ENCODE measurements around the gene ITSN2. TPM values are rescaled to one million over a fixed set of nuclear protein-coding genes. Genes with fewer than 3 reads are reported as not detected.

Gene ITSN2
- total and polyA plus RNA-seq, 11 donors = 19.3 to 55.0 (median 37.4) TPM

DNA sequence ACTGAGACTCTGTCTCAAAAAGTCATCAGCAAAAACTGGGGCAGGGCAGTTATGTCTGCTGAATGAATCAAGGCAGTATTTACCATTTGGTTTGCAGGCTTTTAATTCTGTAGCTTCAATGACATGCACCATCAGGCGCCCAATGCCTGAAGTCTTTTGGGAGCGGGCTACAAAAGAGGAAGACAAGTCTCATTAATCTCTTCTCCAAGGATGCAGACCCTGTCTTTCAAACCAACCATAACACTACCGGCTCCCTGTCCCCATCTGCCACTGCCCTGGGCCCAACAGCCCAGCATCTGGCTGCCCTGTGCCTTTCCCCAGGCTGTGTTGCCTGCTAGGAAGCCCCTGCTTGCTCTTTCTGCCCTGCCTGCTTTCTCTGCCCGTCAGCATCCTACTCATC is 155.2 kb downstream of the ITSN2 start:
- ATAC-seq (no peak), DNase-seq (no peak)
- intact Hi-C loops (cut with DNase I) = no loop called here
- H3K27ac ChIP-seq = no peak overlapping the region
- H3K9me3 ChIP-seq = no peaks in the 10 kb centered on the region
- TF ChIP-seq CTCF (IDR thresholded peaks at IDR 0.05) (no peak), POLR2A (IDR thresholded peaks at IDR 0.05) (no peak)
- peaks cover 0 to 7% (median 3%) of the 10 kb centered on the region in 12 donors for H3K4me1 ChIP-seq
- peaks cover 0 to 85% (median 74%) of the 10 kb centered on the region in 9 donors for H3K36me3 ChIP-seq
- WGBS, 4 donors = 91 to 93% (median 93%) methylated on average over 4 of the region's 4 CpGs
- no peak overlapping the region for H3K4me3 ChIP-seq
- no peaks in the 10 kb centered on the region for H3K27me3 ChIP-seq

- intact Hi-C loops (cut with DNase I) = no loop called here
- WGBS, 4 donors = 92 to 97% (median 93%) methylated on average over 12 of the region's 12 CpGs
- no peak for ATAC-seq
- Histone ChIP-seq H3K4me3 (no peak overlapping the region), H3K9me3 (no peaks in the 10 kb centered on the region), H3K27ac (no peak overlapping the region), H3K27me3 (no peaks in the 10 kb centered on the region), H3K4me1 (peaks cover 0 to 11% (median 3%) of the 10 kb centered on the region in 12 donors), H3K36me3 (peaks cover 0 to 79% (median 68%) of the 10 kb centered on the region in 9 donors)
- DNase-seq = no peak
- TF ChIP-seq CTCF (IDR thresholded peaks at IDR 0.05) (no peak), POLR2A (IDR thresholded peaks at IDR 0.05) (no peak)
Measured at GRCh38 chr2:24204505-24204904, 155.8 kb downstream of the ITSN2 start.

DNA sequence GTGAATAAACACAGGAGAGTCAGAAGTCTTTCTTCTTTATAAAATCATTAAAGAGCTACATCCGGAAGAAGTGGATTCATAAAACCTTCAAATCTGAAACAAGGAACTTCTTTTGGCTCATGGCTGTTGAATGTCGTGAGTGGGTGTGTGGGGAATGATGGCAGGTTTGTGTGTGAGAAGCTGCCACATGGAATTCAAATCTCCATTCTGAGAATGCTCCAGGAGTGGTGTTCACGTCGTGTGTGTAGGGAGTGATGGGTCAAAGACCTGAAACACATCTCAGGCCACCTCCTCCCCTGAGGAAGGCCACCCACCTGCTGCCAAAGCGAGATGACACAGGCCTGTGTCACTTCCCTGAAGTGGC is 156.6 kb downstream of the ITSN2 start:
- no peak overlapping the region for H3K27ac ChIP-seq
- peaks cover 0 to 71% (median 60%) of the 10 kb centered on the region in 9 donors for H3K36me3 ChIP-seq
- intact Hi-C loops (cut with DNase I) = no loop called here
- no peaks in the 10 kb centered on the region for H3K27me3 ChIP-seq
- TF ChIP-seq POLR2A (IDR thresholded peaks at IDR 0.05) (no peak), CTCF (IDR thresholded peaks at IDR 0.05) (no peak)
- 79 to 86% (median 83%) methylated on average over 5 of the region's 5 CpGs for WGBS, 4 donors
- no peak overlapping the region for H3K4me3 ChIP-seq
- H3K4me1 ChIP-seq = peaks cover 0 to 11% (median 3%) of the 10 kb centered on the region in 12 donors
- no peak for ATAC-seq
- DNase-seq = no peak
- no peaks in the 10 kb centered on the region for H3K9me3 ChIP-seq

- H3K9me3 ChIP-seq = no peaks in the 10 kb centered on the region
- peaks cover 0 to 11% (median 3%) of the 10 kb centered on the region in 12 donors for H3K4me1 ChIP-seq
- H3K4me3 ChIP-seq = no peak overlapping the region
- no peak for ATAC-seq
- DNase-seq = no peak
- H3K36me3 ChIP-seq = peaks cover 0 to 66% (median 55%) of the 10 kb centered on the region in 9 donors
- TF ChIP-seq CTCF (IDR thresholded peaks at IDR 0.05) (no peak), POLR2A (IDR thresholded peaks at IDR 0.05) (no peak)
- intact Hi-C loops (cut with DNase I) = no loop called here
- no peaks in the 10 kb centered on the region for H3K27me3 ChIP-seq
- 82 to 84% (median 83%) methylated on average over 17 to 19 of the region's 19 CpGs for WGBS, 4 donors
- no peak overlapping the region for H3K27ac ChIP-seq
Measured at GRCh38 chr2:24203029-24203786, 157.1 kb downstream of the ITSN2 start.
